ENCODE results near the gene ERI3.

The ERI3 gene

GRCh38 chr1:44334968-44335367 lies 20.1 kb downstream of the ERI3 start:
- no peak overlapping the region for H3K4me3 Mint-ChIP-seq
- no peak overlapping the region for H3K27ac Mint-ChIP-seq
- no peaks in the 10 kb centered on the region for H3K27me3 Mint-ChIP-seq
- peaks cover 3% of the 10 kb centered on the region for H3K9me3 Mint-ChIP-seq
- DNase-seq (ENCODE audit: low spot score in 2 of 2), result no peak
- H3K36me3 Mint-ChIP-seq, result peaks cover 43% of the 10 kb centered on the region
- peaks cover 7% of the 10 kb centered on the region for H3K4me1 Mint-ChIP-seq
- ATAC-seq (ENCODE audit: low read depth), result no peak

DNA sequence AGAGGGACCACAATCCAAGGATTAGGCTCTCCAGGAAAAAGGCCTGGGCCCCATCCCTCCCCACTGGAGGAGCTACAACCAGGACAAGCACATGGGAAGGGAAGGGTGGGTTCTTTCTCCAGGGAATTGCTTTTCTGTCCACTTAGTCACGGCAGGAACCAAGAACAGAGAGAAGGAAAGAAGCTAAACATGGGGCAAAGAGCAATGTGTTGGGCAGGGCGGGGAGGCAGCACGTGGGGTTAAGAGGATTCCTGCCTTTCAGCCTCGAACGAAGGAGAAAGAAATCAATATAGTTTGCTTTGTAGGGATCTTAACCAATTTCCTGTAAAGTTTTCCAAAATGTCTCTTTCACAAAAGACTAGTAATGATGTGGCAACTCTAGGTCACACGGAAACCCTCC lies 21.7 kb downstream of the ERI3 start:
- H3K4me3 Mint-ChIP-seq, result no peak overlapping the region
- DNase-seq (ENCODE audit: low spot score in 2 of 2), result no peak
- peaks cover 40% of the 10 kb centered on the region for H3K36me3 Mint-ChIP-seq

DNA sequence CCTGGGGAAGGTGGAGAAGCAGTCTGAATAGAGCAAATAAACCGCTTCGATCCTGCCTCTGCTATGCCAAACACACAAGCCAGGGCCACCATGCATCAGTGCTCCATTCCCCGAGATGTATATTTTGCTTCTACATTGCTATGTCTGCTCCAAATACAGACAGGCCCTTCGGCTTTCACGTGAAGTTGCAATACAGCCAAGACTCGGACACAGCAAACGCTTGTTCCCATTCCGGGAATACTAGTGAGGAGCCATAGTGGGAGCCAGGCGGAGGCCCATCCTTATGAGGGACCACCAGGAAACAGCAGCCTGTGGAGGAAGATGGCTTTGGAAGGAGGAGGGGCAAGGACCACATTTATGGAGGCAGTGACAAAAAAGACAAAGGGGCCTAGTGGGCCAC lies 22.6 kb downstream of the ERI3 start:
- Mint-ChIP-seq H3K27me3 (no peaks in the 10 kb centered on the region), H3K36me3 (peaks cover 33% of the 10 kb centered on the region), H3K4me1 (peaks cover 13% of the 10 kb centered on the region), H3K27ac (no peak overlapping the region), H3K4me3 (no peak overlapping the region), H3K9me3 (no peaks in the 10 kb centered on the region)
- DNase-seq (ENCODE audit: low spot score in 2 of 2) (no peak), ATAC-seq (ENCODE audit: low read depth) (no peak)

More for the DNA sequence above, 21.7 kb downstream of the ERI3 start:
- peaks cover 17% of the 10 kb centered on the region for H3K4me1 Mint-ChIP-seq
- ATAC-seq (ENCODE audit: low read depth), result no peak
- H3K9me3 Mint-ChIP-seq, result peaks cover 1% of the 10 kb centered on the region
- H3K27me3 Mint-ChIP-seq, result no peaks in the 10 kb centered on the region
- no peak overlapping the region for H3K27ac Mint-ChIP-seq

DNA sequence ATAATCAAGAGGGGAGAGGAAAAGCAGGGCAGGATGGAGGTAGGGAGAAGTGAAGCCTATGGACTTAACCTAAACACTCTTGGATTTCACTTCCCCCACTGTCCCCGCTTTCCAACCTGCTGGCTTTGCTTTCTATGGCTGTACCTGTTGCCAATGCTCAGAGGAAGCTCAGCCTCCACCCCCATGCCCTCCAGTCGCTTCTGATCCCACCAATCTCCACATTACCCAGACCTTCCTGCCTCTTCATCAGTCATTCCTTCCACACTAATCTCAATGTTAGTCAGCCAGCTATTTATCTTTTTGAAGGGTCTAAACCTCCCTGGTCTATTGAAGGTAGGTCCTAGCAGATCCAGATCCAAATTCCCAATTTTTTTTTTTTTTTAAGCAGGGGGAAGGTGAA lies 24.1 kb downstream of the ERI3 start:
- H3K4me3 Mint-ChIP-seq, result no peak overlapping the region
- ATAC-seq (ENCODE audit: low read depth) (no peak), DNase-seq (ENCODE audit: low spot score in 2 of 2) (no peak)
- H3K27ac Mint-ChIP-seq, result no peak overlapping the region
- peaks cover 13% of the 10 kb centered on the region for H3K4me1 Mint-ChIP-seq
- no peaks in the 10 kb centered on the region for H3K27me3 Mint-ChIP-seq
- no peaks in the 10 kb centered on the region for H3K9me3 Mint-ChIP-seq
- peaks cover 21% of the 10 kb centered on the region for H3K36me3 Mint-ChIP-seq

- Mint-ChIP-seq H3K4me3 (no peak overlapping the region), H3K4me1 (peaks cover 13% of the 10 kb centered on the region), H3K36me3 (peaks cover 16% of the 10 kb centered on the region), H3K27ac (no peak overlapping the region), H3K9me3 (no peaks in the 10 kb centered on the region), H3K27me3 (no peaks in the 10 kb centered on the region)
- no peak for DNase-seq (ENCODE audit: low spot score in 2 of 2)
- no peak for ATAC-seq (ENCODE audit: low read depth)
These were observed 26.2 kb downstream of the ERI3 start for GRCh38 chr1:44328671-44329416.

- DNase-seq (ENCODE audit: low spot score in 2 of 2), result no peak
- Mint-ChIP-seq H3K27me3 (no peaks in the 10 kb centered on the region), H3K36me3 (peaks cover 22% of the 10 kb centered on the region), H3K9me3 (no peaks in the 10 kb centered on the region), H3K4me1 (peaks cover 13% of the 10 kb centered on the region), H3K27ac (no peak overlapping the region), H3K4me3 (no peak overlapping the region)
- ATAC-seq (ENCODE audit: low read depth), result no peak
These were observed 27.2 kb downstream of the ERI3 start for GRCh38 chr1:44327679-44328491.

- H3K9me3 Mint-ChIP-seq, result no peaks in the 10 kb centered on the region
- no peaks in the 10 kb centered on the region for H3K27me3 Mint-ChIP-seq
- H3K4me3 Mint-ChIP-seq, result no peak overlapping the region
- H3K27ac Mint-ChIP-seq, result no peak overlapping the region
- peaks cover 20% of the 10 kb centered on the region for H3K36me3 Mint-ChIP-seq
- peaks cover 13% of the 10 kb centered on the region for H3K4me1 Mint-ChIP-seq
- ATAC-seq (ENCODE audit: low read depth) (no peak), DNase-seq (ENCODE audit: low spot score in 2 of 2) (no peak)
These were observed 28.1 kb downstream of the ERI3 start for GRCh38 chr1:44326821-44327465.

DNA sequence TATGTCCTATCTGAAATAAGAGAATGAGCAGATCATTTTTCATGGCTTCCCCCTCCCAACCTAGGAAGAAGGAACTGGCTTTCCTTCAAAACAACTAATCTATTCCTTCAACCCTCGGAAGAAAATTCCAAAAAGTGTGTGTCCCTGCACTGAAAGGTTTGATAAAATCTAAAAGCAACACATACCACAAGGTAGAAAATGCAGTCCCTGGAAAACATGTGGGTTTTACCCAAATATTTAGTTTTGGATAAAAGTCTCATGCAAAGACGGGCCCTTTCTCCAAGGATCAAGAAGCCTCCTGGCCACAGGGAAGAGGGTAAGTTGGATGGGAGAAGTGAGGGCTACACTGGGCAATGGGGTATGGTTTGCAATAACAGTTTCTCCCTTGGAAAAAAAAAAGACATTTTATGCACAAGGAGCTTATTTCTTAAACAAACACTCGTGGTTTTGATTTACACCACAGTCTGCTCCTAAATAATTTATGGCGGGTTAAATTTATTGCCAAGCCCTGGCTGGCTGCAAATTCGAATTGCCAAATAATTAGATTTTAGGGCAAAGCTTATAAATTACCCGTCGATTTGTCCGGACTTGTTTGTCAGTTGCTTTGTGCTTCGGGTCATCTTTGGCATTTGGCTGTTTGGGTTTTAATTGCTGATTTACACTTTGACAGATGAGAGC lies 28.9 kb downstream of the ERI3 start:
- Mint-ChIP-seq H3K9me3 (no peaks in the 10 kb centered on the region), H3K36me3 (peaks cover 18% of the 10 kb centered on the region), H3K27me3 (no peaks in the 10 kb centered on the region), H3K27ac (no peak overlapping the region), H3K4me1 (peaks cover 13% of the 10 kb centered on the region), H3K4me3 (no peak overlapping the region)
- ATAC-seq (ENCODE audit: low read depth) (no peak), DNase-seq (ENCODE audit: low spot score in 2 of 2) (no peak)

- H3K4me1 Mint-ChIP-seq, result peaks cover 3% of the 10 kb centered on the region
- no peak overlapping the region for H3K27ac Mint-ChIP-seq
- DNase-seq (ENCODE audit: low spot score in 2 of 2) (no peak), ATAC-seq (ENCODE audit: low read depth) (no peak)
- H3K9me3 Mint-ChIP-seq, result no peaks in the 10 kb centered on the region
- no peak overlapping the region for H3K4me3 Mint-ChIP-seq
- H3K36me3 Mint-ChIP-seq, result peaks cover 19% of the 10 kb centered on the region
- H3K27me3 Mint-ChIP-seq, result no peaks in the 10 kb centered on the region
These were observed 31.1 kb downstream of the ERI3 start for GRCh38 chr1:44323947-44324346.

DNA sequence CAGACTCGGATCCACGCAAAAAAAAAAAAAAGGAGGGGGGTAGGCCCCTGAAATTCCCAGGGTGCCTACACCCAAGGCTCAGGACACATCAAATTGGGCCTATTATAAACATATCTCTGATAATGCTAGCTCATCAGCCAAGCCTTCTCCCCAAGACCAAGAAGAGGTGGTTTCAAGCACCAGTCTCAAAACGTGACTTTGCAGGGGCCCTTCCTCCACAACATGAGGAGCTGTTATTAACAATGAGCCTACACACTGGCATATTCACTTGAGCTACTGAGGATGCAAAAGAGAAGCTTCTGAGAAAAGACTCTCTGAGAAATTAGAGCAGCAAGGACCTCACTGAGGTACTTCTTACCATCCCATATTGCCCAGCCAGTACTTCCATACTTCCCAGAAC lies 32.7 kb downstream of the ERI3 start:
- peaks cover 10% of the 10 kb centered on the region for H3K4me1 Mint-ChIP-seq
- ATAC-seq (ENCODE audit: low read depth) (no peak), DNase-seq (ENCODE audit: low spot score in 2 of 2) (no peak)
- no peak overlapping the region for H3K4me3 Mint-ChIP-seq
- no peaks in the 10 kb centered on the region for H3K9me3 Mint-ChIP-seq
- H3K27me3 Mint-ChIP-seq, result no peaks in the 10 kb centered on the region
- peaks cover 21% of the 10 kb centered on the region for H3K36me3 Mint-ChIP-seq
- no peak overlapping the region for H3K27ac Mint-ChIP-seq

- H3K27ac Mint-ChIP-seq, result no peak overlapping the region
- no peaks in the 10 kb centered on the region for H3K27me3 Mint-ChIP-seq
- no peak overlapping the region for H3K4me3 Mint-ChIP-seq
- DNase-seq (ENCODE audit: low spot score in 2 of 2), result no peak
- H3K36me3 Mint-ChIP-seq, result peaks cover 23% of the 10 kb centered on the region
- H3K4me1 Mint-ChIP-seq, result peaks cover 10% of the 10 kb centered on the region
- no peak for ATAC-seq (ENCODE audit: low read depth)
- no peaks in the 10 kb centered on the region for H3K9me3 Mint-ChIP-seq
These were observed 33.6 kb downstream of the ERI3 start for GRCh38 chr1:44321466-44321865.

DNA sequence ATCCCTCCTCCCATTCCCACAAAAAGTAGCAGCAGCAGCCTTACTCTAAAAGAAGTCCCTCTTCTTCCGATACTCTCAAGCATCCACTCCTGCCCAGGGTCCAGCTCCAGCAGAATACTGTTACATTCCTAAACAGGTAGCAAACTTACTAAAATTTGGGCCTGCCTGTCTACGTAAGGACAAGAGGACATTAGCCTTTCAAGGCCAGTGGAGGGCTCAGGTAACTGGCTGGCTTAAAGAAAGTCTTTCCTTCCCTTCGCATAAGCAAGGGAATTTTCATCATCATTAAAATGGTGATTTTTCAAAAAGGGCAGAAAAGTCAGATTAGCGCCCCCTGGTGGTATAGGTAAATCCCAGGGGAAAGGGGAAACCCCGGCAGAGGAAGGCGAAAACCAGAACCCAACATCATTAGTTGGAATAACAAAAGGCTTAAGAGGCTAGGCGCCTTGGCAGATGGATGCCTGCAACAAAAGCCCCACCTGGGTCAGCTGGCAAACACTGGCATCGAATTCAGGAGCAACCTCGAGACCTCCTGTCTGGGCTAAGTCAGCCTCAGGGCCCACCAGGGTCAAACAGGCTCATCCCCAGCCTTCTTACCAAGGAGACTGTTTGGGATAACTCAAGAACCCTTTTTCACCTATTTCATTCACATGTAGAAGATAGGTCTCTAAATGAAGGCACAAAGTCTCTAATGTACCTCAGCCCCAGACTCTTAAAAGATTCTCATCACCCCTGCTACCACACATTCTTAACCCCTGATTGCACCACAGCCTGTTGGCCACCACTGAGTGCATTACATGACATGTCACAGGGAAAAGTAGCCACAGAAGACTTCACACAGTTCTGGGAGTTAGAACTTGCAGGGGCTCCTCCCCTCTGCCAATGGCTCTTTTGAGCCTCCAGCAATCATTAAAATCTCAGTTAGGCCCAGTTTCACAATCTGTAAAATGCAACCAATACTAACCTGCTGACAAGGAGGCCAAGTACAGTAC lies 36.7 kb downstream of the ERI3 start:
- Mint-ChIP-seq H3K27ac (peak overlapping the region; percentile 67), H3K4me1 (peaks cover 12% of the 10 kb centered on the region), H3K4me3 (no peak overlapping the region), H3K27me3 (no peaks in the 10 kb centered on the region), H3K36me3 (peaks cover 20% of the 10 kb centered on the region), H3K9me3 (no peaks in the 10 kb centered on the region)
- peak; percentile 71 to 78 for DNase-seq (ENCODE audit: low spot score in 2 of 2)
- ATAC-seq (ENCODE audit: low read depth), result peak; percentile 56

GRCh38 chr1:44316231-44316759 lies 38.8 kb downstream of the ERI3 start:
- DNase-seq (ENCODE audit: low spot score in 2 of 2) (no peak), ATAC-seq (ENCODE audit: low read depth) (no peak)
- Mint-ChIP-seq H3K4me3 (no peak overlapping the region), H3K9me3 (no peaks in the 10 kb centered on the region), H3K4me1 (peaks cover 12% of the 10 kb centered on the region), H3K36me3 (peaks cover 21% of the 10 kb centered on the region), H3K27ac (no peak overlapping the region), H3K27me3 (no peaks in the 10 kb centered on the region)

Data from memory B cell (primary cell).